NT2/D1 (cell line): ENCODE results near the gene WASL.
"Not testable (repeated sequence)": the region's sequence is repeated elsewhere in the genome, so short reads cannot be mapped to it uniquely, and the experiment has no call there.

Experiments
- DNase-seq: peaks from one replicate; pipeline ENCODE4 v3.0.0-alpha.2; 2011; ENCODE audit warnings: low read depth, low spot score
- H3K27me3 ChIP-seq: 2 replicates; pipeline ENCODE4 v1.6.0; 2011; ENCODE audit warnings: mild to moderate bottlenecking; ENCODE audit not compliant: insufficient read length, insufficient read depth
- H3K36me3 ChIP-seq: 2 replicates; pipeline ENCODE4 v1.6.1; 2011; ENCODE audit warnings: mild to moderate bottlenecking, low read length, mixed read lengths; ENCODE audit not compliant: insufficient read depth, insufficient read length
- H3K4me1 ChIP-seq: 2 replicates; pipeline ENCODE4 v1.5.1; 2011; ENCODE audit not compliant: insufficient read depth, insufficient read length
- H3K4me3 ChIP-seq: 2 replicates; pipeline ENCODE4 v1.5.1; 2011; ENCODE audit warnings: low read depth; ENCODE audit not compliant: insufficient read length
- H3K9ac ChIP-seq: 2 replicates; pipeline ENCODE4 v1.6.0; 2011; ENCODE audit warnings: low read depth; ENCODE audit not compliant: insufficient read length
- H3K9me3 ChIP-seq: 2 replicates; pipeline ENCODE4 v1.5.1; 2011; ENCODE audit warnings: mild to moderate bottlenecking, low read length; ENCODE audit not compliant: insufficient read depth
- SUZ12 ChIP-seq: IDR thresholded peaks from 2 replicates; pipeline ENCODE4 v1.6.1; 2011; ENCODE audit not compliant: insufficient read length, insufficient read depth; ENCODE audit errors: extremely low read depth
- YY1 ChIP-seq: IDR thresholded peaks from 2 replicates; pipeline ENCODE4 v1.6.1; 2011; ENCODE audit not compliant: insufficient read length, insufficient read depth
- ZNF274 ChIP-seq: IDR thresholded peaks from 2 replicates; pipeline ENCODE4 v1.6.1; 2011; ENCODE audit warnings: mild to moderate bottlenecking, low read depth, low read length

WASL gene

DNA sequence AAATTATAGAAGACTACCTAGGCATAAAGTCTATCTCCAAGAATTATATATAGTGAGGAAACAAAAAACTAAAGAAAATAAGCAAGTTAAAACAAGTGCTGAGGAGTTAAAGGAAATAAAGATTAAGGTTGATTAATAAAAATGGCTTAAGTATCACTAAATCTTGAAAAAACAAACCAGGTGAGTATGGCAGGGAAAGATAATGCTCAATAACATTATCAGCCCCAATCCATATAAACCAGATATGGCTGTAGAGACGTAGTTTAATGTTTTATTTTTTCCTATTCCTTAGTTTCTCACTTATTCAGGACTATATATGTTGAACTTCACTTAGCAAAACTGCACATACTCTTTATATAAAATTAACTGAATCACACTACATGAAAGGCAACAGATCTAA lies 4.4 kb downstream of the WASL start:
- Histone ChIP-seq H3K4me1 (no peaks in the 10 kb centered on the region), H3K4me3 (no peak overlapping the region), H3K27me3 (no peaks in the 10 kb centered on the region), H3K9ac (no peak overlapping the region), H3K36me3 (peaks cover 3% of the 10 kb centered on the region), H3K9me3 (no peaks in the 10 kb centered on the region)
- no peak for DNase-seq
- TF ChIP-seq YY1 (no peak), ZNF274 (no peak), SUZ12 (no peak)

DNA sequence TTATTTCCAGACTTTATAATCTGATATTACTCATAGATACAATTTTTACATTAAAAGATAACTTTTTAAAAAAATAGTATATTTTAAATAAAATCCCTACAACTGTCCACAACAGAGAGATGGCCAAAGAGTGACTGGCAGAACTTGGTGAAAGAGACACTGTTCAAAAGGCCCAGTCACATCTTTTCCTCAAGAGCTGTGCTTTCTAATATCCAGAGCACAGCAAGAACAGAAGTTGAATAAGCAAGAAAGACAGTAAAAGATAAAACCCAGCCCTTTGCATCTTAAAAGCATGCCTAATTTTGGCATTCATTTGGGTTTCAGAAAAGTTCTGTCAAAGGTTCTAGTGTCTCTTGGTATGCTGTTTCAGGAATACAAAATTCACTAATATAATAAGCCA lies 6.9 kb downstream of the WASL start:
- TF ChIP-seq YY1 (no peak), SUZ12 (no peak), ZNF274 (no peak)

DNA sequence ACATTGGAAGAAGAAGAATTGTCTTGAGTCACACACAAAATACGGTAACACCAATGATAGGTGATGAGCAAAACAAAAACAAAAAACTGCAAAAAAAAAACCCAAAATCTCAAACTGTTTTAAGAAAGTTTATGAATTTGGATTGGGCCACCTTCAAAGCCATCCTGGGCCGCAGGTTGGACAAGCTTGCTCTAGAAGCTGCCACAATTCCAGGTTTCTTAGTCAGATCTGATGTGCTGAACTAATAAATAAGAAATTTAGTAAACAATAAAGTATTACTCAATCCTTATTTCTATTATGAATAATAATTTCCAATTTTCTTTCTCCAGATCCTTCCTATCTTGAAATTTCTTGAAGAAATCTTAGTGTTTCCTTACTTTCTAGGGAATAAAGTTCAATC lies 10.0 kb downstream of the WASL start:
- no peak for DNase-seq
- no peak for TF ChIP-seq YY1
- TF ChIP-seq SUZ12: no peak
- no peak for TF ChIP-seq ZNF274
- Histone ChIP-seq H3K9me3 (no peaks in the 10 kb centered on the region), H3K4me3 (no peak overlapping the region), H3K4me1 (no peaks in the 10 kb centered on the region), H3K27me3 (no peaks in the 10 kb centered on the region), H3K9ac (no peak overlapping the region), H3K36me3 (peaks cover 3% of the 10 kb centered on the region)

More for the DNA sequence above, 6.9 kb downstream of the WASL start:
- no peaks in the 10 kb centered on the region for H3K9me3 ChIP-seq
- H3K9ac ChIP-seq: no peak overlapping the region
- H3K36me3 ChIP-seq: peaks cover 3% of the 10 kb centered on the region
- no peaks in the 10 kb centered on the region for H3K27me3 ChIP-seq
- no peaks in the 10 kb centered on the region for H3K4me1 ChIP-seq
- H3K4me3 ChIP-seq: no peak overlapping the region
- DNase-seq: no peak

DNA sequence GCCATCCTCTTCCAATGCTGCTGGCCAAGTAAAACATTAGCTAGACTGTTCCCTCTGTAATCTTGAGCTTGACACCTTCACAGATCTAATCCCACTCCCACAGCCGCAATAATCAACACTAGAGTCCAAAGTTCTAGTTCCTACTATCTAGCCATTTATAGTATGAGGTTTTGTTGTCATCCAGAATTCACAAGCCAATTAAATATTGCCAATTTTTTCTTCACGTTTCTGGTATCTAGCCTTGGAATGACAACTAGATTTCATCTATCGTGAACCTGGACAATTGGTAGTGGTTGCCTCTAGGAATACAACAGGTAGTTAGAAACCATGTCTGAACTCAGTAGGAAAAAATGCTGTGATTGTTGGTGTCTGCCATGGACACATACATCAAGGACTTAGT lies 10.4 kb downstream of the WASL start:
- TF ChIP-seq SUZ12 (no peak), YY1 (no peak), ZNF274 (no peak)
- no peak for DNase-seq
- Histone ChIP-seq H3K36me3 (peaks cover 3% of the 10 kb centered on the region), H3K9ac (no peak overlapping the region), H3K27me3 (no peaks in the 10 kb centered on the region), H3K4me3 (no peak overlapping the region), H3K9me3 (no peaks in the 10 kb centered on the region), H3K4me1 (no peaks in the 10 kb centered on the region)

DNA sequence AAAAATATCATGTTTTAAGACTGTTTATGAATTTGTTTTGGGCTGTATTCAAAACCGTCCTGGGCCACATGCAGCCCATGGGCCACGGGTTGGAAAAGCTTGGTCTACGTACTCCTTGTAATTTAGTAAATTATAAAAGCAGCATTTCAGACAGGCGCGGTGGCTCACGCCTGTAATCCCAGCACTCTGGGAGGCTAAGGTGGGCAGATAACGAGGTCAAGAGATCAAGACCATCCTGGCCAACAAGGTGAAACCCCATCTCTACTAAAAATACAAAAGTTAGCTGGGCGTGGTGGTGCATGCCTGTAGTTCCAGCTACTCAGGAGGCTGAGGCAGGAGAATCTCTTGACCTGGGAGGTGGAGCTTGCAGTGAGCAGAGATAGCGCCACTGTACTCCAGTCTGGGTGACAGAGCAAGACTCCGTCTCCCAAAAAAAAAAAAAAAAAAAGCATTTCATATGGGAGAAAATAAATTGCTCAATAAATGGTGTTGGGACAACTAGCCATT lies 11.6 kb downstream of the WASL start:
- not testable (repeated sequence) for H3K4me1 ChIP-seq, DNase-seq, H3K4me3 ChIP-seq, H3K9me3 ChIP-seq, H3K9ac ChIP-seq, H3K27me3 ChIP-seq, H3K36me3 ChIP-seq

DNA sequence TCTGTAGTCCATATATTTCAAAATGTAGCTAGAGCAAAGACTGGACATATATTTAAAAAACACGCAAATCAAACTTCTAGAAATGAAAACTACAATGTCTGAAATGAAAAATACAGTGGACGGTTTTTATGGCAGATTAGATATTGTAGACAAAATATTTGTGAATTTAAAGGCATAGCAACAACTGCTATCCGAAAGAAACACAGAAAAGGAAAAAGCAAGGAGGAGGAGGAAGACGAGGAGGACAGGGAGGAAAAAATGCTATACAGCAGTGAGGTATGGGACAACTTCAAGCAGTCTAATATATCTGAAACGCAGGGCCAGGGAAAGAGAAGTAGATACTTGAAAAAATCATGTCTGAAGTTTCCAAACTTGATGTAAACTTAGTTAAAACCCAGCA lies 13.3 kb downstream of the WASL start:
- TF ChIP-seq SUZ12 (no peak), YY1 (no peak), ZNF274 (no peak)
- Histone ChIP-seq H3K36me3 (no peaks in the 10 kb centered on the region), H3K9ac (no peak overlapping the region), H3K4me1 (no peaks in the 10 kb centered on the region), H3K27me3 (no peaks in the 10 kb centered on the region), H3K4me3 (no peak overlapping the region), H3K9me3 (peaks cover 7% of the 10 kb centered on the region; the same call in 1 of the 2 replicates)
- DNase-seq: no peak

DNA sequence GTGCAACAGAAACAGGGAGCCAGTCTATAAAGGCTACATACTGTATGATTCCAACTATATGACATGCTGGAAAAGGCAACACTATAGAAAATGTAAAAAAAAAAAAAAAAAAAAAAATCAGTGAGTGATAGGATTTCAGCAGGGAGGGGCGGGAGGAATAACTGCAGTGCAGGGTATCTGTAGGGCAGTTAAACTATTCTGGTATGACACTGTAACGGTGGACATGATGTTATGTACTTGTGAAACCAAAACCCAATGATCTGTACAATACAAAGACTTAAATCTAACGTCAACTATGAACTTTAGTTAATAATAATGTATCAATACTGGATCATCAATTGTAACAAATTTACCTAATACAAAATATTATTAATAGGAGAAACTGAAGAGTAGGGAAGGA lies 14.3 kb downstream of the WASL start:
- Histone ChIP-seq H3K4me1 (no peaks in the 10 kb centered on the region), H3K36me3 (no peaks in the 10 kb centered on the region), H3K9me3 (peaks cover 7% of the 10 kb centered on the region; the same call in 1 of the 2 replicates), H3K27me3 (no peaks in the 10 kb centered on the region), H3K9ac (no peak overlapping the region), H3K4me3 (no peak overlapping the region)
- no peak for DNase-seq
- TF ChIP-seq ZNF274 (no peak), YY1 (no peak), SUZ12 (no peak)

DNA sequence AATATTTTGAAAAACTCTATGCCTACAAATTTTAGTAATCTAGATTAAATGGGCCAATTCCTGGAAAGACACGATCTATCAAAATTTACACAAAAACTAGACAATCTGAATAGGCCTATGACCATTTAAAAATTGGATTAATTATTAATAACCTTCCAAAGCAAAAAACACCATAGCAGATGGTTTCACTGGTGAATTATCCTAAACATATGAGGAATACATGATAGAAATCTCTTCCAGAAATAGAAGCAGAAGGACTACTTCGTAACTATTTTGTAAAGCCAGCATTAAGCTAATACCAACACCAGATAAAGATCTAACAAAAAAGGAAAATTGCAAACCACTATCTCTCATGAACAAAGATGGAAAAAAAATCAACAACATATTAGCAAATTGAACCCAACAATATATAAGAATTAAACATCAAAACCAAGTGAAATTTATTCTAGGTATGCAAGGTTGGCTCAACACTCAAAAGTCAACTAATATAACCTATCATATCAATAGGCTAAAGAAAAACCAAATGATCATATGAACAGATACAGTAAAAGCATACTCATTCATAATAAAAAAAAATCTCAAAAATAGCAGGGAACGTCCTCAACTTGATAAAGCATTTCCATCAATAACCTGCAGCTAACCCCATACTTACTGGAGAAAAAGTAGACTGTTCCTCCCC lies 16.3 kb downstream of the WASL start:
- Histone ChIP-seq H3K9ac (no peak overlapping the region), H3K4me1 (no peaks in the 10 kb centered on the region), H3K4me3 (no peak overlapping the region), H3K9me3 (peaks cover 7% of the 10 kb centered on the region; the same call in 1 of the 2 replicates), H3K27me3 (no peaks in the 10 kb centered on the region), H3K36me3 (peaks cover 2% of the 10 kb centered on the region)
- TF ChIP-seq SUZ12 (no peak), ZNF274 (no peak), YY1 (no peak)
- no peak for DNase-seq
